Mesothelial cell of epicardium (in vitro differentiated cells): ENCODE measurements around the gene HYOU1. TPM values are rescaled to one million over a fixed set of nuclear protein-coding genes. Genes with fewer than 3 reads are reported as not detected.

Experiments
- DNase-seq, 2 experiments: peaks; one replicate each; pipeline ENCODE4 v3.0.0; 2021; ENCODE audit warnings: low spot score in 2 of 2; ENCODE audit not compliant: unreplicated experiment in 2 of 2
- H3K27ac Mint-ChIP-seq: 2 replicates; pipeline ENCODE4 v1.8.0; 2021; ENCODE audit warnings: mixed read lengths
- H3K27me3 Mint-ChIP-seq: 2 replicates; pipeline ENCODE4 v1.8.0; 2021; ENCODE audit warnings: low read depth, mixed read lengths
- H3K36me3 Mint-ChIP-seq: 2 replicates; pipeline ENCODE4 v1.8.0; 2021; ENCODE audit warnings: mixed read lengths
- H3K4me1 Mint-ChIP-seq: 2 replicates; pipeline ENCODE4 v1.8.0; 2021; ENCODE audit warnings: mixed read lengths
- H3K4me3 Mint-ChIP-seq: 2 replicates; pipeline ENCODE4 v1.8.0; 2021; ENCODE audit warnings: mild to moderate bottlenecking, moderate library complexity, mixed read lengths
- H3K9me3 Mint-ChIP-seq: 2 replicates; pipeline ENCODE4 v1.8.0; 2021; ENCODE audit warnings: mixed read lengths
- total RNA-seq: library from RNA; stranded (reverse); gene quantifications from 3 replicates; pipeline ENCODE4 v1.2.1, GENCODE V29; 2021
- TF ChIP-seq, protein P1 (sequence below): fragments of 200-600 bp; sonication (generic); IDR thresholded peaks from one replicate; pipeline ENCODE4 v1.5.0; 2021; ENCODE audit warnings: antibody characterized with exemption; ENCODE audit not compliant: unreplicated experiment

HYOU1 gene
- total RNA-seq, 1 donor from 2014 or later = 133 TPM

DNA sequence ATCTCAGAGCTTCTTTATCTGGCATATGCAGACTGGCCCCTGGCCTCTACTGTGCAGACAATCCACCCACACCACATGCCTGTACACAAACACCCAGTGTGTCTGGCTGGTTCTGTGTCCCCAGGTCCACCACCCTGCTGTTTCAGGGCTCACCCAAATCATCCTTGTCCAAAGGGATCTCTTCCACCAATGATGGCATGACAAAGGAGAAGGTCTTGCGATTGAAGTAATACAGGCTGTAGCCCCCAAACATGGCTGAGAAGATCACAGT is 28.0 kb downstream of the HYOU1 start:
- no peaks in the 10 kb centered on the region for H3K27me3 Mint-ChIP-seq
- DNase-seq = no peak
- peaks cover 14% of the 10 kb centered on the region for H3K36me3 Mint-ChIP-seq
- H3K4me1 Mint-ChIP-seq = peaks cover 14% of the 10 kb centered on the region
- H3K27ac Mint-ChIP-seq = peak overlapping the region; percentile 15
- TF ChIP-seq, protein P1, sequence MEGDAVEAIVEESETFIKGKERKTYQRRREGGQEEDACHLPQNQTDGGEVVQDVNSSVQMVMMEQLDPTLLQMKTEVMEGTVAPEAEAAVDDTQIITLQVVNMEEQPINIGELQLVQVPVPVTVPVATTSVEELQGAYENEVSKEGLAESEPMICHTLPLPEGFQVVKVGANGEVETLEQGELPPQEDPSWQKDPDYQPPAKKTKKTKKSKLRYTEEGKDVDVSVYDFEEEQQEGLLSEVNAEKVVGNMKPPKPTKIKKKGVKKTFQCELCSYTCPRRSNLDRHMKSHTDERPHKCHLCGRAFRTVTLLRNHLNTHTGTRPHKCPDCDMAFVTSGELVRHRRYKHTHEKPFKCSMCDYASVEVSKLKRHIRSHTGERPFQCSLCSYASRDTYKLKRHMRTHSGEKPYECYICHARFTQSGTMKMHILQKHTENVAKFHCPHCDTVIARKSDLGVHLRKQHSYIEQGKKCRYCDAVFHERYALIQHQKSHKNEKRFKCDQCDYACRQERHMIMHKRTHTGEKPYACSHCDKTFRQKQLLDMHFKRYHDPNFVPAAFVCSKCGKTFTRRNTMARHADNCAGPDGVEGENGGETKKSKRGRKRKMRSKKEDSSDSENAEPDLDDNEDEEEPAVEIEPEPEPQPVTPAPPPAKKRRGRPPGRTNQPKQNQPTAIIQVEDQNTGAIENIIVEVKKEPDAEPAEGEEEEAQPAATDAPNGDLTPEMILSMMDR = no peak
- H3K4me3 Mint-ChIP-seq = peak overlapping the region; percentile 68
- no peaks in the 10 kb centered on the region for H3K9me3 Mint-ChIP-seq

DNA sequence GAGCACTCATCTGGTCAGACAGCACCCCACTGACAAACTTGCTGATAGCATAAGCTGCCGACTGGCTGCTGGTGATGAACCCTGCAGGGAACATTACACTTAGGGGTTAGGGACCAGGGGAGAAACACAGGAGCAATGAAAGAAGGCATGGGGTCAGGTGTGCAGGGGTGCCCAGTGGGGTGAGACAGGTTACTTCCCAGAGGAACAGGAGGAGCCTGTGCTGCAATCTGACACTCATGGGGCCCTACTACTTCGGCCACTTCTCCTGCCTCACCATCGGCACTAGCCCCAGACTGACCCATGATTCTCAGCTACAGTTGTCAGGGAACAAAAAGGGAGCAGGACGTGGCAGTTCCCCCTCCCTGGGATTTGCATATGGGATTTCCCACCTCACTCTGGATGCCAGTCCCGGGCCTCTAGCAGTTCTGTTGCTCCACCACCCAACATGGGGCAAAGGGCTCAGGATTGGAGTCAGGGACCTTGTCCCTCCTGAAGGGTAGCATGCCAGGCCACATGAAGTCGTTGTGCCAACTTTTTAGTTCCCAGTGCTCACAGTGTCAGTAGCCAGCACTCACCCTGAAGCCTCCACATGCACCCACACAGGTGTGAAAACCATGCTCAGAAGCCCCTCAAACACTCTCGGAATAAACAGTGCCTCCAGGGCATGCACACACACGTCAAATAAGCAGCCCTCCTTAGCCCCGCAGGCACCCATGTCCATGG is 28.5 kb downstream of the HYOU1 start:
- H3K27me3 Mint-ChIP-seq = no peaks in the 10 kb centered on the region
- H3K27ac Mint-ChIP-seq = no peak overlapping the region
- DNase-seq = no peak
- H3K36me3 Mint-ChIP-seq = peaks cover 15% of the 10 kb centered on the region
- TF ChIP-seq, protein P1 = no peak
- H3K9me3 Mint-ChIP-seq = no peaks in the 10 kb centered on the region
- no peak overlapping the region for H3K4me3 Mint-ChIP-seq
- H3K4me1 Mint-ChIP-seq = peaks cover 15% of the 10 kb centered on the region

- H3K36me3 Mint-ChIP-seq = peaks cover 17% of the 10 kb centered on the region
These were observed 29.3 kb downstream of the HYOU1 start for GRCh38 chr11:119027561-119028345.

DNA sequence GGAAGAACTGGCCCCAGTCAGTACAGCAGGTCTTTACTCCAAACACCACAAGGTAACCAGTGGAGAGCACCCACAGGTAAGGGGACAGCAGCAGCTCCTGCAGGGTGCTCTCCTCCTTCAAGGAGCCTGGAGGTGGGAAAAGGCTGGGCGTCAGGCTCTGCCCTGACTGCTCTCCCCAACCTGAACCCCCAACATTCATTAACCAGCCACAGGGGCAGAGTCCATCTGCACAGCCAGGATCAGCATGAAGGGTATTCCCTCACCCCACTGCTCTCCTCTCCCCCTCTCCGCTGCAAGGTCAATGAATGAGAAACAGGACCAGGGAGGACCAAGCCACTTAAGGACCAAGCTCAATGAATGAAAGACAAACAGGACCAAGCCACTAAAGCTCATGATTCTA is 30.0 kb downstream of the HYOU1 start:
- TF ChIP-seq, protein P1 = no peak
- Mint-ChIP-seq H3K4me1 (peaks cover 19% of the 10 kb centered on the region), H3K36me3 (peaks cover 17% of the 10 kb centered on the region), H3K27ac (no peak overlapping the region), H3K4me3 (no peak overlapping the region), H3K27me3 (no peaks in the 10 kb centered on the region), H3K9me3 (no peaks in the 10 kb centered on the region)
- DNase-seq = no peak

More at GRCh38 chr11:119027561-119028345, 29.3 kb downstream of the HYOU1 start:
- Mint-ChIP-seq H3K4me1 (peaks cover 19% of the 10 kb centered on the region), H3K27me3 (no peaks in the 10 kb centered on the region), H3K4me3 (no peak overlapping the region), H3K9me3 (no peaks in the 10 kb centered on the region), H3K27ac (no peak overlapping the region)
- no peak for DNase-seq
- TF ChIP-seq, protein P1 = no peak

DNA sequence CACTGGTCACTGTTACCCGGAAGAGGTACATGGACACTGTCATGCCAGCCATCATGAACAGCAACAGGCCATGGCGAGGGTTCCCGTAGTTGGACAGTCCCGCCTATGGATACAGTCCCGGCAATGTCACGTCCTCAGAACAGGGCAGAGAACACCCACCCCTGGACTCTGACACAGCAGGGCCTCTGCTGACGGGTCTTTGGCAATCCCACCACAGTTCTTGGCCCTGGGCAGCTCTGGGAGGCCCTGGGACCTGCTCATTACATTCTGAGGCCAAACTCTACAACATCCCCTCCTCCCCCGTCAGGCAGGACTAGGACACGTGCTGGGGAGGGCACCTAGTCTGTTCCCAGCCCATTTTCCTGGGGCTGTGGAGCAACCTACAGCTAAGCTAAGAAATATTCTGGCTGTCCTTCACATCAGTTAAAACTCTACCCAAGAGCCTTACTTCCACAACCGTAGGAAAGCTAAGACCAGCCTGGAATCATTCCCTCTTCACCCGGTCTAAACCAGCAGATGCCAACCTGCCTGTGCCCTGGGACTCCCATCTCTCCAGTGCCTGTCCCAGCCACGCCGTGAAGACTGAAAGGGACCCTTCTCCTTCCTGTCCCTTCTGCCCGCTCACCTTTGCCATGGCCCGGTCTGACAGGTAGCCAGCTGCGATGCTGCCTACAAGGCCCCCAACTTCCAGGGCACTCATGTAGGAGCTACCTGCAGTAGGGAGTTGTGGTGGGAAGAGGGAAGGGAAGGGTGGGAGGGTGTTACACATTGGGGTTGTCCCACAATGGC is 30.8 kb downstream of the HYOU1 start:
- Mint-ChIP-seq H3K4me1 (peaks cover 19% of the 10 kb centered on the region), H3K27me3 (no peaks in the 10 kb centered on the region), H3K4me3 (no peak overlapping the region)

More for the DNA sequence above, 30.8 kb downstream of the HYOU1 start:
- Mint-ChIP-seq H3K9me3 (no peaks in the 10 kb centered on the region), H3K36me3 (peaks cover 17% of the 10 kb centered on the region), H3K27ac (no peak overlapping the region)
- TF ChIP-seq, protein P1 = no peak
- DNase-seq = no peak
